Keratinocyte (primary cell): ENCODE results near the gene BHLHE23. TPM values are rescaled to one million over a fixed set of nuclear protein-coding genes. Genes with fewer than 3 reads are reported as not detected.

Source experiments
- DNase-seq: peaks from one replicate; pipeline ENCODE4 v3.0.0-alpha.2; 2011; ENCODE audit warnings: low read depth, missing footprints, low spot score
- FAIRE-seq: peaks from 2 replicates; lab custom pipeline; 2011; peaks lifted over from hg19 to GRCh38; lab: Jason Lieb, UNC
- H2AFZ ChIP-seq: 2 replicates; pipeline ENCODE4 v1.6.0; 2012; ENCODE audit warnings: low read length, control low read depth, inconsistent platforms; ENCODE audit not compliant: control insufficient read depth
- H3K27ac ChIP-seq: 2 replicates; pipeline ENCODE4 v1.5.1; 2011; ENCODE audit warnings: low read length; ENCODE audit not compliant: control insufficient read depth, insufficient read depth
- H3K27me3 ChIP-seq: 3 replicates; pipeline ENCODE4 v1.6.0; 2011; ENCODE audit warnings: low read length; ENCODE audit not compliant: control insufficient read depth, insufficient read depth; ENCODE audit errors: extremely low read depth
- H3K36me3 ChIP-seq, 2 experiments: 2 replicates in 1 of 2; 3 replicates in 1 of 2; pipeline ENCODE4 v1.5.1; 2011; ENCODE audit warnings: low read length in 2 of 2, mild to moderate bottlenecking in 1 of 2; ENCODE audit not compliant: control insufficient read depth in 2 of 2, insufficient read depth in 2 of 2; ENCODE audit errors: extremely low read depth in 1 of 2
- H3K4me1 ChIP-seq: 3 replicates; pipeline ENCODE4 v1.5.1; 2011; ENCODE audit warnings: low read length; ENCODE audit not compliant: control insufficient read depth, insufficient read depth; ENCODE audit errors: extremely low read depth
- H3K4me2 ChIP-seq: 3 replicates; pipeline ENCODE4 v1.6.0; 2011; ENCODE audit warnings: low read depth, low read length; ENCODE audit not compliant: control insufficient read depth, insufficient read depth; ENCODE audit errors: extremely low read depth
- H3K4me3 ChIP-seq, 3 experiments: fragments of 200-600 bp in 1 of 3; sonication (generic) in 1 of 3; 2 replicates in 2 of 3; 3 replicates in 1 of 3; pipeline ENCODE4 v1.5.1; 2011 to 2016; ENCODE audit warnings: low read length in 3 of 3, mild to moderate bottlenecking in 3 of 3, control low read depth in 2 of 3, inconsistent platforms in 1 of 3, low read depth in 1 of 3, mixed read lengths in 1 of 3, mixed run types in 1 of 3, moderate library complexity in 1 of 3; ENCODE audit not compliant: control insufficient read depth in 2 of 3, insufficient read depth in 2 of 3; ENCODE audit errors: extremely low read depth in 1 of 3
- H3K79me2 ChIP-seq: 2 replicates; pipeline ENCODE4 v1.6.0; 2012; ENCODE audit warnings: low read length; ENCODE audit not compliant: control insufficient read depth, insufficient read depth
- H3K9ac ChIP-seq: 3 replicates; pipeline ENCODE4 v1.6.0; 2011; ENCODE audit warnings: low read length; ENCODE audit not compliant: control insufficient read depth, insufficient read depth; ENCODE audit errors: extremely low read depth
- H3K9me1 ChIP-seq: 3 replicates; pipeline ENCODE4 v1.6.0; 2011; ENCODE audit warnings: low read length; ENCODE audit not compliant: control insufficient read depth, insufficient read depth; ENCODE audit errors: extremely low read depth
- H3K9me3 ChIP-seq: 2 replicates; pipeline ENCODE4 v1.5.1; 2012; ENCODE audit warnings: low read depth, low read length; ENCODE audit not compliant: control insufficient read depth
- H4K20me1 ChIP-seq: 3 replicates; pipeline ENCODE4 v1.6.0; 2011; ENCODE audit warnings: low read length; ENCODE audit not compliant: control insufficient read depth, insufficient read depth; ENCODE audit errors: extremely low read depth
- CTCF ChIP-seq, 3 experiments: IDR thresholded peaks in 1 of 3; conservative IDR thresholded peaks in 1 of 3; optimal IDR thresholded peaks in 1 of 3; 2 replicates in 2 of 3; 3 replicates in 1 of 3; pipeline versions ENCODE3 to v1.5.1; 2011; ENCODE audit warnings: low read length in 3 of 3, mild to moderate bottlenecking in 3 of 3, moderate library complexity in 2 of 3, control low read depth in 1 of 3, inconsistent platforms in 1 of 3; ENCODE audit not compliant: insufficient read depth in 2 of 3; ENCODE audit errors: extremely low read depth in 1 of 3
- EZH2 ChIP-seq: IDR thresholded peaks from one replicate; pipeline ENCODE4 v1.6.1; 2012; ENCODE audit warnings: inconsistent platforms, mild to moderate bottlenecking, low read length, moderate library complexity
- dilution Hi-C: fragments of 300-500 bp; cut with MboI; formaldehyde crosslinking; loops from one replicate; pipeline ENCODE4 v1.7.0; 2020; ENCODE audit warnings: low sequenced_read_pairs; ENCODE audit not compliant: extremely low pct_ligation_motif_present
- polyA plus RNA-seq, 5 experiments: library from polyadenylated mRNA; depleted of rRNA in 3 of 5; stranded (reverse) in 3 of 5; stranded (forward) in 1 of 5; unstranded in 1 of 5; fragments of >200 nt; gene quantifications; 1 replicate in 1 of 5; 2 replicates in 3 of 5; 3 replicates in 1 of 5; pipeline versions ENCODE4 v1.2.1 to v1.2.3, GENCODE V29; 2011 to 2012; ENCODE audit warnings: missing spikeins in 2 of 5, low read depth in 1 of 5, low replicate concordance in 1 of 5

Gene BHLHE23
- polyA plus RNA-seq, 1 donor (not counting 4 experiments of a cell fraction or from before 2014, with no cell fraction given), result not detected

GRCh38 chr20:62962221-62962879, 44.4 kb downstream of the BHLHE23 start:
- Histone ChIP-seq H3K79me2 (no peaks in the 10 kb centered on the region), H3K4me2 (no peak overlapping the region), H3K36me3 (no peaks in the 10 kb centered on the region), H3K4me3 (no peak overlapping the region), H3K9me3 (no peaks in the 10 kb centered on the region), H3K9me1 (no peaks in the 10 kb centered on the region), H4K20me1 (peaks cover 5% of the 10 kb centered on the region), H2AFZ (no peak overlapping the region), H3K9ac (no peak overlapping the region), H3K4me1 (peaks cover 3% of the 10 kb centered on the region), H3K27me3 (peaks cover 47% of the 10 kb centered on the region), H3K27ac (no peak overlapping the region)
- no peak for FAIRE-seq
- TF ChIP-seq EZH2, result no peak
- TF ChIP-seq CTCF (optimal IDR thresholded peaks at IDR 0.05 in 1 of 3, IDR thresholded peaks at IDR 0.05 in 1 of 3, conservative IDR thresholded peaks at IDR 0.05 in 1 of 3; ENCODE audit: extremely low read depth in 1 of 3, insufficient read depth in 2 of 3, low read length in 3 of 3), result no peak
- dilution Hi-C loops, result no loop called here
- DNase-seq, result no peak

- H3K9me1 ChIP-seq, result no peaks in the 10 kb centered on the region
- no peaks in the 10 kb centered on the region for H3K9me3 ChIP-seq
- no peak overlapping the region for H3K27ac ChIP-seq
- peaks cover 5% of the 10 kb centered on the region for H4K20me1 ChIP-seq
- TF ChIP-seq EZH2, result no peak
- TF ChIP-seq CTCF (optimal IDR thresholded peaks at IDR 0.05 in 1 of 3, IDR thresholded peaks at IDR 0.05 in 1 of 3, conservative IDR thresholded peaks at IDR 0.05 in 1 of 3; ENCODE audit: extremely low read depth in 1 of 3, insufficient read depth in 2 of 3, low read length in 3 of 3), result no peak
- no peak overlapping the region for H3K9ac ChIP-seq
- H3K36me3 ChIP-seq, result no peaks in the 10 kb centered on the region
- H2AFZ ChIP-seq, result no peak overlapping the region
- no peak overlapping the region for H3K4me3 ChIP-seq
- H3K27me3 ChIP-seq, result peaks cover 48% of the 10 kb centered on the region
- H3K79me2 ChIP-seq, result no peaks in the 10 kb centered on the region
- no peak for FAIRE-seq
- dilution Hi-C loops, result no loop called here
- DNase-seq, result no peak
- H3K4me2 ChIP-seq, result no peak overlapping the region
- H3K4me1 ChIP-seq, result peaks cover 3% of the 10 kb centered on the region
These were observed 45.0 kb downstream of the BHLHE23 start for GRCh38 chr20:62961799-62962198.
